ENCODE results near the gene PTGFR.

PTGFR gene

DNA sequence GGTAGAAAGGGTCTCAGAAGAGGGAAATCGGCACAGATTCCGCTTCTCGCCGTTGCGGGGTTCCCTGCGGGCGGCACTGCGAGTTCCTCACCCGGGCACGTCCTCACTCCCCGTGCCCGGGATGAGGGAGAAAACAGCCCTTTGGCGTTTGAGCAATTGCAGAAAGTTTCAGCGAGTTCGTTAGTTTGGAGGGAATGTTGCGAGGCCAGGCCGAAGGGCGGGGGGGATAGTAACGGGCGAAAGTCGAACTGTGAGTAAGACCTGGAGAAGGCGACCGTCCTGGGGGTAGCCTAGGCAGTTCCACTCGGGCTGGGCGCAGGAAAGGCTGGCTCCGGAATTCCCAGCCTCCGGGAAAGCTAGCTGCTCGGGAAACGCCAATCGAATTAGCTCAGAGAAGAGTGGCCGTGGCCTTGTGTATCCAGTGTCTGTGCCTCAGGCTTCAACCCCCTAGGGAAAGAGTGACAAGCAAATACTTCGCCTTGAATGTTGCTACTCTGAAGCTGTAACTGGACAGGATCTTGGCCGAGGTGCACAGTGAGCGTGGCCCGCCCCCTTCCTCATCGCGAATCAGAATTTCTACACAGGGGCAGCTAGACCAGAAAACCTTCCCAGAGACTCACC is 787 bp downstream of the PTGFR start:
- Histone ChIP-seq H3K9ac (ENCODE audit: low read length) (no peak overlapping the region), H3K9me3 (ENCODE audit: insufficient read depth, low read length) (no peaks in the 10 kb centered on the region), H3K36me3 (replicated peaks; ENCODE audit: low read depth, low read length) (no peaks in the 10 kb centered on the region), H3K4me1 (ENCODE audit: low read length) (no peaks in the 10 kb centered on the region), H3K4me3 (ENCODE audit: low read length) (no peak overlapping the region), H3K79me2 (ENCODE audit: low read length) (no peaks in the 10 kb centered on the region), H4K20me1 (ENCODE audit: insufficient read depth, low read length) (no peaks in the 10 kb centered on the region), H3K27me3 (ENCODE audit: low read depth, low read length) (no peaks in the 10 kb centered on the region), H2AFZ (ENCODE audit: low read depth, low read length) (no peak overlapping the region), H3K27ac (ENCODE audit: low read length) (no peak overlapping the region), H3K4me2 (ENCODE audit: low read length) (no peak overlapping the region)
- TF ChIP-seq, protein P1, sequence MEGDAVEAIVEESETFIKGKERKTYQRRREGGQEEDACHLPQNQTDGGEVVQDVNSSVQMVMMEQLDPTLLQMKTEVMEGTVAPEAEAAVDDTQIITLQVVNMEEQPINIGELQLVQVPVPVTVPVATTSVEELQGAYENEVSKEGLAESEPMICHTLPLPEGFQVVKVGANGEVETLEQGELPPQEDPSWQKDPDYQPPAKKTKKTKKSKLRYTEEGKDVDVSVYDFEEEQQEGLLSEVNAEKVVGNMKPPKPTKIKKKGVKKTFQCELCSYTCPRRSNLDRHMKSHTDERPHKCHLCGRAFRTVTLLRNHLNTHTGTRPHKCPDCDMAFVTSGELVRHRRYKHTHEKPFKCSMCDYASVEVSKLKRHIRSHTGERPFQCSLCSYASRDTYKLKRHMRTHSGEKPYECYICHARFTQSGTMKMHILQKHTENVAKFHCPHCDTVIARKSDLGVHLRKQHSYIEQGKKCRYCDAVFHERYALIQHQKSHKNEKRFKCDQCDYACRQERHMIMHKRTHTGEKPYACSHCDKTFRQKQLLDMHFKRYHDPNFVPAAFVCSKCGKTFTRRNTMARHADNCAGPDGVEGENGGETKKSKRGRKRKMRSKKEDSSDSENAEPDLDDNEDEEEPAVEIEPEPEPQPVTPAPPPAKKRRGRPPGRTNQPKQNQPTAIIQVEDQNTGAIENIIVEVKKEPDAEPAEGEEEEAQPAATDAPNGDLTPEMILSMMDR (IDR thresholded peaks at IDR 0.05; ENCODE audit: low read depth, low read length) = no peak
- no peak for TF ChIP-seq EZH2phosphoT487 (IDR thresholded peaks at IDR 0.05; ENCODE audit: low read depth)

DNA sequence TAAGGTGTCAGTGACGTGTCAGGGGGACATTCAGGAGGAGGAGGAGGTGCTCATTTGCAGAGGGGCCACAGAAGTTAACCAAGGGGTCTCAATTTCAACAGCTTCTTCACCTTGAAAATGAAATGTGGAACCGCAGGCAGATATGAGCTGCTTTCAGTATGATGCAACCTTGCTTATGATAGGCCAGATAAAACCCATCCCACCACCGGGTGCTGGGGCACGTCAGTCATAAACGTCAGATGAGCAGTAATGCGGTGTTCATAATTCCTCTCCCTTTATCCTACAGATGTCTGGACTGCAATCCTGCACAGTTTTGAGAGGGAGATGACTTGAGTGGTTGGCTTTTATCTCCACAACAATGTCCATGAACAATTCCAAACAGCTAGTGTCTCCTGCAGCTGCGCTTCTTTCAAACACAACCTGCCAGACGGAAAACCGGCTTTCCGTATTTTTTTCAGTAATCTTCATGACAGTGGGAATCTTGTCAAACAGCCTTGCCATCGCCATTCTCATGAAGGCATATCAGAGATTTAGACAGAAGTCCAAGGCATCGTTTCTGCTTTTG is 1.7 kb downstream of the PTGFR start:
- Histone ChIP-seq H3K36me3 (replicated peaks; ENCODE audit: low read depth, low read length) (no peaks in the 10 kb centered on the region), H4K20me1 (ENCODE audit: insufficient read depth, low read length) (no peaks in the 10 kb centered on the region), H3K9me3 (ENCODE audit: insufficient read depth, low read length) (no peaks in the 10 kb centered on the region), H3K4me3 (ENCODE audit: low read length) (no peak overlapping the region), H3K4me1 (ENCODE audit: low read length) (no peaks in the 10 kb centered on the region), H3K9ac (ENCODE audit: low read length) (no peak overlapping the region), H3K79me2 (ENCODE audit: low read length) (no peaks in the 10 kb centered on the region), H3K27me3 (ENCODE audit: low read depth, low read length) (no peaks in the 10 kb centered on the region), H2AFZ (ENCODE audit: low read depth, low read length) (no peak overlapping the region), H3K4me2 (ENCODE audit: low read length) (no peak overlapping the region), H3K27ac (ENCODE audit: low read length) (no peak overlapping the region)
- TF ChIP-seq, protein P1 (IDR thresholded peaks at IDR 0.05; ENCODE audit: low read depth, low read length) = no peak
- TF ChIP-seq EZH2phosphoT487 (IDR thresholded peaks at IDR 0.05; ENCODE audit: low read depth) = no peak

DNA sequence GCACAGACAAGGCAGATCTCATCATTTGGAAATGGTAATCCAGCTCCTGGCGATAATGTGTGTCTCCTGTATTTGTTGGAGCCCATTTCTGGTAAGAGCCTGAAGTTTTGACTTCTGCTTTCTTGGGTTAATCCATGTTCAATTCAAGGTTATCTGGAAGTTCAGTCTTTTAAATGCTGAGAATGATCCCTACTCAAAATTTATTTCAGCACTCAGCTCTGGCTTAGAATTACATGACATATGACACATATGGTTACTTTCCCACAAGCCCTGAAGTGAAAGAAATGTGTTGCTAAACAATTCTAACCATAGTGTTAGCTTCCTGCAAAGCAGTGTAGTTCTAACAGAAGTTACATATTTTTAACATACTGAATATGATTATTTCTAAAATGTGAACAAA is 2.7 kb downstream of the PTGFR start:
- H3K36me3 ChIP-seq (replicated peaks; ENCODE audit: low read depth, low read length) = no peaks in the 10 kb centered on the region
- no peak overlapping the region for H3K4me3 ChIP-seq (ENCODE audit: low read length)

DNA sequence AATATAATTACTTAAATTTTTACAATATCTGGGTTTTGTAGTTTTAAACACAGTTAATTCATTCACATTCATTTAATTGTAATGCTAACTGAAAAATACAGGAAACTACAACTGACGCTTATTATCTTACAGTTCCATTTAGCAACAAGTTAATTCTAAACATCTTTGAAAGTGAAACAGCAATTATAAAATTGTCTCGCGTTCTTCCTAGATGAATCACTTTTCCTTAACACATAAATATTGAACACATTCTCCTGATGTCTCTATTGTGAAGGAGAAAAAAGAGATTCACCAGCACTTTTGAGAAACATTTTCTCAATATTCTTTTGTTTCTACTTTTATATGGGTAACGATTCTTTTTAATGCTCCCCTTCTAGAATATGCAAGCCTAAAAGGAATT is 6.4 kb downstream of the PTGFR start:
- Histone ChIP-seq H3K4me3 (ENCODE audit: low read length) (no peak overlapping the region), H3K36me3 (replicated peaks; ENCODE audit: low read depth, low read length) (no peaks in the 10 kb centered on the region), H4K20me1 (ENCODE audit: insufficient read depth, low read length) (no peaks in the 10 kb centered on the region), H3K4me2 (ENCODE audit: low read length) (no peak overlapping the region), H3K4me1 (ENCODE audit: low read length) (no peaks in the 10 kb centered on the region), H3K27me3 (ENCODE audit: low read depth, low read length) (no peaks in the 10 kb centered on the region), H3K79me2 (ENCODE audit: low read length) (no peaks in the 10 kb centered on the region), H2AFZ (ENCODE audit: low read depth, low read length) (no peak overlapping the region), H3K9ac (ENCODE audit: low read length) (no peak overlapping the region), H3K9me3 (ENCODE audit: insufficient read depth, low read length) (no peaks in the 10 kb centered on the region), H3K27ac (ENCODE audit: low read length) (no peak overlapping the region)
- no peak for TF ChIP-seq EZH2phosphoT487 (IDR thresholded peaks at IDR 0.05; ENCODE audit: low read depth)
- TF ChIP-seq, protein P1 (IDR thresholded peaks at IDR 0.05; ENCODE audit: low read depth, low read length) = no peak

More for the DNA sequence above, 2.7 kb downstream of the PTGFR start:
- Histone ChIP-seq H3K4me2 (ENCODE audit: low read length) (no peak overlapping the region), H3K9me3 (ENCODE audit: insufficient read depth, low read length) (no peaks in the 10 kb centered on the region), H3K9ac (ENCODE audit: low read length) (no peak overlapping the region), H2AFZ (ENCODE audit: low read depth, low read length) (no peak overlapping the region), H4K20me1 (ENCODE audit: insufficient read depth, low read length) (no peaks in the 10 kb centered on the region), H3K27ac (ENCODE audit: low read length) (no peak overlapping the region), H3K79me2 (ENCODE audit: low read length) (no peaks in the 10 kb centered on the region), H3K4me1 (ENCODE audit: low read length) (no peaks in the 10 kb centered on the region), H3K27me3 (ENCODE audit: low read depth, low read length) (no peaks in the 10 kb centered on the region)
- TF ChIP-seq, protein P1 (IDR thresholded peaks at IDR 0.05; ENCODE audit: low read depth, low read length) = no peak
- TF ChIP-seq EZH2phosphoT487 (IDR thresholded peaks at IDR 0.05; ENCODE audit: low read depth) = no peak
